ENCODE measurements around the gene GRAMD1B. TPM values are rescaled to one million over a fixed set of nuclear protein-coding genes. Genes with fewer than 3 reads are reported as not detected.
"Not testable (repeated sequence)": the region's sequence is repeated elsewhere in the genome, so short reads cannot be mapped to it uniquely, and the experiment has no call there.

GRAMD1B gene
- total RNA-seq, 2 experiments from 2014 or later = 91.6 to 91.8 TPM

DNA sequence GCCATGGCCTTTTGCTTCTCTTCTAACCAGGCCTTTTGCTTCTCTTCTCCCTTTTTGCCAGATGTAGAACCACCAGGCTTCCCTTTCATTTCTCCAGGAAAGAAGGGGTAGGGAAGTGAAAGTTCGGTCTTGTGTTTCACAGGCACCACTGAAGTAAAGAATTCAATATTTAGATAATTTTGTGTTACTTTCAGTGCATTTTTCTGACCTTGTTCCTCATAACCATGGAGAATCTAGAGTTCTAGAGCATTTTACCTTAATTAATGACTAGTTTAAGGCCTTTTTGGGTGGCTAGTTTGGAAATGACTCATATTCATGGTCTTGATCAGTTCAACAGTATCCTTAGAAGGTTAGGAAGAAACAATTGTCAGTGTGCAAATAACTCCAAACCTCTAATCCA lies 22.7 kb downstream of the GRAMD1B start:
- H3K4me1 Mint-ChIP-seq = peaks cover 95% of the 10 kb centered on the region
- no peaks in the 10 kb centered on the region for H3K27me3 Mint-ChIP-seq
- ChIA-PET POLR2A (interaction anchor here (7.3 kb wide), 1 partner anchor 16 kb away, joined by 147 read pairs; no protein-coding TSS in a partner anchor), CTCF (interaction anchor here (1.0 to 6.0 kb wide), 3 partner anchors 18 to 191 kb away, joined by 3 to 67 read pairs (median 4); no protein-coding TSS in a partner anchor)
- H3K27ac Mint-ChIP-seq = peak overlapping the region; percentile 85
- DNase-seq = no peak
- H3K36me3 Mint-ChIP-seq (ENCODE audit: low read depth) = peaks cover 43% of the 10 kb centered on the region
- H3K9me3 Mint-ChIP-seq = no peaks in the 10 kb centered on the region
- no peak overlapping the region for H3K4me3 Mint-ChIP-seq

DNA sequence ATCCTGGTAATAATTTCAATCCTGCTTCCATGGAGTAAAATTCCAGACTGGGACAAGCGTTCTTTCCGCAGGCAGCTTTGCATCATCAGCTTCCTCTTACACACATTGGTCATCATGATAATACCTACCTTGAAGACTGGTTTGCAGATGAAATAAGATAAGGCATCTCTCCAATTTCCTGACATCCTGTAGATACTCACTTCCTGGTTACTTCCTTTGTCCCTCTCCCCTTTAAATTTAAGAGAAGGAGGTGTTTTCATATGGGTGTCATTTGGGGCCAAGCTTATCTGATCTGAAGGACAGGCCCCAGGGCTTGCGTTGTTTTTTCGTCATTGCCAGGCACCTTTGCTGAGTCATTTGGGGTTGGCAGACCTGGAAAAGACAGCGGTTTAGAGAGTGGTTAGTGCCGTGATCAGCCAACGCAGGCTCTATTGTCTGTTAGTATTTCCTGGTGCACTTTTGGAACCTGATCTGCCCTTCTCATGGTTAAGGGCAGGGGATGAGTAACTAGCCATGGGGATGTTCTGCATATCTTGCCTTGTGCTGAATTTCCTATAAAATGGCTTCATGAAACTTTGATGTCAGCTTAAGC lies 24.1 kb downstream of the GRAMD1B start:
- peak; percentile 88 for DNase-seq
- H3K27ac Mint-ChIP-seq = peak overlapping the region; percentile 87
- H3K4me1 Mint-ChIP-seq = peaks cover 94% of the 10 kb centered on the region
- CTCF ChIA-PET = interaction anchor here (0.9 to 6.0 kb wide), 4 partner anchors 20 to 541 kb away, joined by 3 to 67 read pairs (median 4); no protein-coding TSS in a partner anchor
- H3K27me3 Mint-ChIP-seq = no peaks in the 10 kb centered on the region
- POLR2A ChIA-PET = interaction anchor here (1.3 to 7.3 kb wide), 3 partner anchors 11 to 69 kb away, joined by 3 to 147 read pairs (median 4); no protein-coding TSS in a partner anchor
- peaks cover 49% of the 10 kb centered on the region for H3K36me3 Mint-ChIP-seq (ENCODE audit: low read depth)
- no peaks in the 10 kb centered on the region for H3K9me3 Mint-ChIP-seq
- H3K4me3 Mint-ChIP-seq = peak overlapping the region; percentile 59

DNA sequence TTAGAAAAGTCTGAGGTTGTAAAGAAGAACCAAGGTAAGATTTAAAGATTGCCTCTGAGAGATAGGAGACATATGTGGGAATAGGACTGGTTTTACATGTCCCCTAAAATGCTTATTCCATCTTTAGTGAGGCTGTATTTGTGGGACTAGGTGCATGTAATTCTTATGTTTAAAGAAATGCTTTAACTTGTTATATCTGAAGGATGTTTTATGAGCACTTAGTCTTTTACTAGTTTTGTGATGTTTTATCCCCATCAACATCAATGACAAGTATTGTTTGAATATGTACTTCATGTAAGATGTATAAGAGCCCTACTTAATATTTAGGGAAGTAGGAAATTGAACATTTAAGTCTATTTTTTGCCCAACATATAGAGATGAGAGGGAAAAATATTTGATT lies 24.7 kb downstream of the GRAMD1B start:
- POLR2A ChIA-PET = interaction anchor here (1.0 to 7.3 kb wide), 4 partner anchors 11 to 18 kb away, joined by 3 to 147 read pairs (median 4); no protein-coding TSS in a partner anchor
- Mint-ChIP-seq H3K36me3 (ENCODE audit: low read depth) (peaks cover 49% of the 10 kb centered on the region), H3K27me3 (no peaks in the 10 kb centered on the region), H3K9me3 (no peaks in the 10 kb centered on the region), H3K27ac (peak overlapping the region; percentile 87), H3K4me3 (peak overlapping the region; percentile 59), H3K4me1 (peaks cover 90% of the 10 kb centered on the region)
- no peak for DNase-seq
- CTCF ChIA-PET = interaction anchor here (0.9 to 6.0 kb wide), 3 partner anchors 20 to 541 kb away, joined by 4 to 67 read pairs (median 11); no protein-coding TSS in a partner anchor

DNA sequence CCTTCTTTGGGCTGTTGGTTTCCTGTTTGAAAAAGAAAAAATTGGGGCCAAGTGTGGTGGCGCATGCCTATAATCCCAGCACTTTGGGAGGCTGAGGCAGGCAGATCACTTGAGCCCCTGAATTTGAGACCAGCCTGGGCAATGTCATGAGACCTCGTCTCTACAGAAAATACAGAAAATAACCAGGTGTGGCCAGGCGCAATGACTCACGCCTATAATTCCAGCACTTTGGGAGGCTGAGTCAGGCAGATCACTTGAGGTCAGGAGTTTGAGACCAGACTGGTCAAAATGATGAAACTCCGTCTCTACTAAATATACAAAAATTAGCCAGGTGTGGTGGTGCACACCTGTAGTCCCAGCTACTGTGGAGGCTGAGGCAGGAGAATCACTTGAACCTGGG lies 26.4 kb downstream of the GRAMD1B start:
- not testable (repeated sequence) for H3K27me3 Mint-ChIP-seq, H3K9me3 Mint-ChIP-seq, DNase-seq
- Mint-ChIP-seq H3K27ac (peak overlapping the region; percentile 94), H3K4me3 (peak overlapping the region; percentile 47), H3K36me3 (ENCODE audit: low read depth) (peaks cover 54% of the 10 kb centered on the region), H3K4me1 (peaks cover 78% of the 10 kb centered on the region)
- ChIA-PET POLR2A (interaction anchor here (1.0 to 1.8 kb wide), 4 partner anchors 12 to 25 kb away, joined by 3 to 10 read pairs (median 6); no protein-coding TSS in a partner anchor), CTCF (interaction anchor here (0.8 to 2.6 kb wide), 6 partner anchors 22 to 195 kb away, joined by 3 to 13 read pairs (median 6); no protein-coding TSS in a partner anchor)

DNA sequence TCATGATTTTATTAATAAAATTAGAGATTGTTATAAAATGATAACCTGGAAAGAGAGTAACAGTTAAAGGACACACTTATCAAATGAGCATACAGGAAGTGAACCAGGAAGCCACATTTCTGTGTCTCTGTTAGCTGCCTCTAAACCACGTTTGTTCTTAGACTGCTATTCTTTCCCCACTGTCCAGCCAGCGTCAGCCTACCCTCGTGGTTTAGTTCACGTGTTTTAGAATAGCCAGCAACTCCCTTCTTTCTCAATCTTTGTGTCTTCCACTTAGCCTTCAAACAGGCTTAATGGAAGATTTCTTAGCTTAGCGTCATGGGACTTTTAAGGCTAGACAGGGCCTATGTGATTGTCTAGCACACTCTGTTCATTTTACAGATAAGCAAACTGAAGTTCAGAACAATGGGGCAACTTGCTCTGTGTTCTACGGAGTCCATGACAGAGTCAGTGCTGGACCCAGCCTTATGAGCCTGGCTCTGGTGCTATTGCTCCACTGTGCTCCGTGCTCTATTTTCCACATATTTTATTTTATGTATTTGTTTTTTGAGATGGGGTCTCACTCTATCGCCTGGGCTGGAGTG lies 27.2 kb downstream of the GRAMD1B start:
- ChIA-PET CTCF (interaction anchor here (0.8 to 2.6 kb wide), 7 partner anchors 21 to 196 kb away, joined by 3 to 13 read pairs (median 5); no protein-coding TSS in a partner anchor), POLR2A (interaction anchor here (0.8 to 1.8 kb wide), 6 partner anchors 13 to 28 kb away, joined by 3 to 10 read pairs (median 3); no protein-coding TSS in a partner anchor)
- no peaks in the 10 kb centered on the region for H3K27me3 Mint-ChIP-seq
- peak overlapping the region; percentile 47 for H3K4me3 Mint-ChIP-seq
- H3K4me1 Mint-ChIP-seq = peaks cover 74% of the 10 kb centered on the region
- peak; percentile 55 for DNase-seq
- H3K27ac Mint-ChIP-seq = peak overlapping the region; percentile 94
- H3K9me3 Mint-ChIP-seq = no peaks in the 10 kb centered on the region
- peaks cover 58% of the 10 kb centered on the region for H3K36me3 Mint-ChIP-seq (ENCODE audit: low read depth)

DNA sequence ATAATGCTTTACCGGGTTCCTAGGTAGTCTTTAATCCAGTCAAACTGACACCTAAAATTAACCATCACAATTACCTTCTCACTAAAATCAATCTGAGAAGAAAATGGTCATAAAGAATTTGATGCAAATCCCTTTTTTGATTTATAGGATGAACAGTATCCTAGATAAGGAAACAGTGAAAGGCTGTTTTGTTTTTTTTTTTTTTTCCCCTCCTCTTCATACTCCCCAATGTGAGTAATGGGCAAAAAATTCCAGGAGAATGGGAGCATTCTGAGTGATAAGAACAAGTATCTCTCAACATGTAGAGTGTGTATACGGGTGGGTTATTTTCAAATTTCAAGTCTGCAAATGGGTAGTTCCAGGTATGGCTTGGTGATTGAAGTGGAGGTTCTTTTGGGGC lies 28.4 kb downstream of the GRAMD1B start:
- H3K27ac Mint-ChIP-seq = peak overlapping the region; percentile 45
- H3K9me3 Mint-ChIP-seq = no peaks in the 10 kb centered on the region
- H3K4me1 Mint-ChIP-seq = peaks cover 68% of the 10 kb centered on the region
- H3K27me3 Mint-ChIP-seq = no peaks in the 10 kb centered on the region
- ChIA-PET CTCF (interaction anchor here (0.7 to 1.3 kb wide), 2 partner anchors 20 to 122 kb away, joined by 3 read pairs; no protein-coding TSS in a partner anchor), POLR2A (no interaction called here)
- H3K36me3 Mint-ChIP-seq (ENCODE audit: low read depth) = peaks cover 63% of the 10 kb centered on the region
- no peak overlapping the region for H3K4me3 Mint-ChIP-seq
- DNase-seq = no peak

DNA sequence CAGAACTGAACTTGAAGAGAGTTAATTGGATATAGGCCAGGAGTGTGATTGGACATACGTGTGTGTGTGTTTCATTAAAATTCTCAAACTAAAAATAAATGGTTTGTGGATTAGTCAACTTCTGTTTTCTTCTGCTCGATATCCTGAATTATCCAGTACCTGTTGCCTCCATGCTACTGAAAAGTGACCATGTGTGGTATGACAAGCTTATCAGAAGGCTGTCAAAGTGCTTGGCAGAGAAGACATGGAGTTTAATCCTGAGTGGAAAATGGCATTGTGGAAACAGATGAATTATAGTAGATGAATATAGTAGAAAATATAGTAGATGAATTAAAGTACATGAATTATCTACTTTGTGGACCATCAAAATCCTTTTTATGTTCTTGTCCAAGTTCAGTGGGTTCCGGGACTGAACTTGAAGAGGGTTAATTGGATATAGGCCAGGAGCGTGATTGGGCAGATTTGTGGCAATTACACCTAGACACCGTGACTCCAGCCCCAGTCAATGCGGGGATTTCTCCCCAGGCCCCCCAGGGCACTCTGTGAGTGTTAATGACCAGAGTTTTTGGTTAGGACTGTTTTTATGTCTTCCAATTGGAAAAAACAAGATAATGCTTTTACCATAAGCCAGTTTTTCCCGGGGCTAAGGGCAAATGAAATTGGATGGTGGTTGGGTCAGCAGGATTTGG lies 30.1 kb downstream of the GRAMD1B start:
- Mint-ChIP-seq H3K4me1 (peaks cover 65% of the 10 kb centered on the region), H3K27ac (no peak overlapping the region), H3K27me3 (no peaks in the 10 kb centered on the region), H3K9me3 (no peaks in the 10 kb centered on the region), H3K36me3 (ENCODE audit: low read depth) (peaks cover 67% of the 10 kb centered on the region), H3K4me3 (no peak overlapping the region)
- DNase-seq = no peak
- ChIA-PET CTCF (interaction anchor here (1.3 kb wide), 1 partner anchor 18 kb away, joined by 4 read pairs; no protein-coding TSS in a partner anchor), POLR2A (interaction anchor here (1.6 kb wide), 1 partner anchor 53 kb away, joined by 4 read pairs; no protein-coding TSS in a partner anchor)

DNA sequence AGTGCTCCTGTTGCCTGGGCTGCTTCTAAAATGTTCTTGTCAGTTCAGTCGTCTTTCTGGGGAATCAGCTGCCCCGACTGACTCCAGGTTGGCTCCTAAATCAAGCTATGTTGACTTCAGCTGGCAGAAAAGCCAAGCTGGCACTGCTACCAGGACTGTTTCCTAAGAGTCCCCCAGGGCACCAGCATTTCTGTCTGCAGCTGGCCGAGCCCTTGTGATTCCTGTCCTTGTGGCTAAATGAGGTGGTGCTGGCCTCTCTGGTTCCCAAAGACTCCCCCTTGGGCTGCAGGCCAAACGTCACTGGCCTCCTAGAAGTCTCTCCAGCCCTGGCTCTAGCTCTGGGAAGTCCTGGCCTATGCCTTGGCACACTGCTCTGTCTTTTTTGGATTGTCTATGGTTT lies 31.1 kb downstream of the GRAMD1B start:
- POLR2A ChIA-PET = interaction anchor here (0.6 kb wide), 1 partner anchor 223 kb away, joined by 3 read pairs; no protein-coding TSS in a partner anchor
- no peaks in the 10 kb centered on the region for H3K9me3 Mint-ChIP-seq
- DNase-seq = no peak
- no peaks in the 10 kb centered on the region for H3K27me3 Mint-ChIP-seq
- no peak overlapping the region for H3K27ac Mint-ChIP-seq
- H3K36me3 Mint-ChIP-seq (ENCODE audit: low read depth) = peaks cover 67% of the 10 kb centered on the region
- peaks cover 63% of the 10 kb centered on the region for H3K4me1 Mint-ChIP-seq
- CTCF ChIA-PET = interaction anchor here (0.7 to 1.5 kb wide), 5 partner anchors 14 to 247 kb away, joined by 3 to 4 read pairs (median 4); no protein-coding TSS in a partner anchor
- no peak overlapping the region for H3K4me3 Mint-ChIP-seq

DNA sequence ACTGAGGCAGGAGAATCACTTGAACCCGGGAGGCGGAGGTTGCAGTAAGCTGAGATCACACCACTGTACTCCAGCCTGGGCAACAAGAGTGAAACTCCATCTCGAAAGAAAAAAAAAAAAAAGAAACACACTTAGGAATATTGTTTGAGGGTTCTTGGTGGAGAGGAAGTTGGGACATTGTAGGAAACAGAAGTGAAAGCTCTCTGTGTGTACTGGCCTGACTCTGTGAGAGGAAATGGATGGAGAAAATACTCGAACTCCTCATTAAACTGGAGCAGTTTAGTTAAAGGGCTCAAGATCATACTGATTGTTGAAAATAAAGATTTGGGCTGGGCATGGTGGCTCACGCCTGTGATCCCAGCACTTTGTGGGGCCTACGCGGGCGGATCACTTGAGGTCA lies 35.6 kb downstream of the GRAMD1B start:
- ChIA-PET POLR2A (interaction anchor here (1.4 to 1.7 kb wide), 2 partner anchors 12 to 15 kb away, joined by 4 to 5 read pairs; no protein-coding TSS in a partner anchor), CTCF (interaction anchor here (1.4 to 3.1 kb wide), 2 partner anchors 13 to 363 kb away, joined by 3 to 14 read pairs; no protein-coding TSS in a partner anchor)
- peaks cover 64% of the 10 kb centered on the region for H3K4me1 Mint-ChIP-seq
- H3K36me3 Mint-ChIP-seq (ENCODE audit: low read depth) = peaks cover 63% of the 10 kb centered on the region
- H3K27ac Mint-ChIP-seq = peak overlapping the region; percentile 42
- not testable (repeated sequence) for H3K9me3 Mint-ChIP-seq, DNase-seq, H3K27me3 Mint-ChIP-seq, H3K4me3 Mint-ChIP-seq

DNA sequence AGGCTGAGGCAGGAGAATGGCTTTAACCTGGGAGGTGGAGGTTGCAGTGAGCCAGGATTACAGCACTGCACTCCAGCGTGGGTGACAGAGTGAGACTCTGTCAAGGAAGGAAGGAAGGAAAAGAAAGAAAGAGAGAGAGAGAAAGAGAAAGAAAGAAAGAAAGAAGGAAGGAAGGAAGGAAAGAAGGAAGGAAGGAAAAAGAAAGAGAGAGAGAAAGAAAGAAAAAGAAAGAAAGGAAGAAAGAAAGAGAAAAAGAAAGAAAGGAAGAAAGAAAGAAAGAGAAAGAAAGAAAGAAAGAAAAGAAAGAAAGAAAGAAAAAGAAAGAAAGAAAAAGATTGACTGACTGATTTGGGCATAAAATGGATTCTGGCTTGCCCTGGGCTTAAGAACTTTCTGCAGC lies 36.1 kb downstream of the GRAMD1B start:
- Mint-ChIP-seq H3K4me1 (peaks cover 66% of the 10 kb centered on the region), H3K36me3 (ENCODE audit: low read depth) (peaks cover 58% of the 10 kb centered on the region), H3K27ac (peak overlapping the region; percentile 69)
- H3K4me3 Mint-ChIP-seq, H3K9me3 Mint-ChIP-seq, H3K27me3 Mint-ChIP-seq, DNase-seq: not testable (repeated sequence)
- ChIA-PET CTCF (interaction anchor here (1.1 to 3.1 kb wide), 4 partner anchors 13 to 58 kb away, joined by 4 to 14 read pairs (median 6); no protein-coding TSS in a partner anchor), POLR2A (interaction anchor here (1.1 to 1.7 kb wide), 5 partner anchors 12 to 58 kb away, joined by 3 to 5 read pairs (median 4); no protein-coding TSS in a partner anchor)

DNA sequence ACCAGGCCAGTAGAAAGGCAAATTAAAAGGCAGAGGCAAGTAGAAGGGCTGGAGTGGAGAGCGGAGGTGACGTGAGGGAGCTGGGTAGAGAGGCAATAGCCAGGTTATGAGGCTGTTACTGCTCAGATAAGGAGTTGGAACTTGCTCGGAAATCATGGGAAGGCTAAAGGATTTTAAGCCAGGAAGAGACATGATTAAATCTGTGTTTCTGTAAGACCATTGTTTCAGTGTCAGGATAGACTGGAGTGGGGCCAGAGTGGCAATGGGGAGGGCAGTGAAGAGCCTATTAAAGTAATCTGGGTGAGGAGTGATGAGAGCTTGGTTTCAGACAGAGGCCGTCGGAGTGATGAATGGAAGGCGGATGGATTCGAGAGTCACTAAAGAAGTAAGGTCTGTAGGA lies 39.0 kb downstream of the GRAMD1B start:
- Mint-ChIP-seq H3K27me3 (no peaks in the 10 kb centered on the region), H3K4me3 (no peak overlapping the region), H3K27ac (no peak overlapping the region), H3K9me3 (no peaks in the 10 kb centered on the region), H3K4me1 (peaks cover 58% of the 10 kb centered on the region), H3K36me3 (ENCODE audit: low read depth) (peaks cover 51% of the 10 kb centered on the region)
- ChIA-PET CTCF (interaction anchor here (0.6 to 1.3 kb wide), 7 partner anchors 9 to 360 kb away, joined by 3 to 5 read pairs (median 3); no protein-coding TSS in a partner anchor), POLR2A (no interaction called here)
- DNase-seq = no peak

DNA sequence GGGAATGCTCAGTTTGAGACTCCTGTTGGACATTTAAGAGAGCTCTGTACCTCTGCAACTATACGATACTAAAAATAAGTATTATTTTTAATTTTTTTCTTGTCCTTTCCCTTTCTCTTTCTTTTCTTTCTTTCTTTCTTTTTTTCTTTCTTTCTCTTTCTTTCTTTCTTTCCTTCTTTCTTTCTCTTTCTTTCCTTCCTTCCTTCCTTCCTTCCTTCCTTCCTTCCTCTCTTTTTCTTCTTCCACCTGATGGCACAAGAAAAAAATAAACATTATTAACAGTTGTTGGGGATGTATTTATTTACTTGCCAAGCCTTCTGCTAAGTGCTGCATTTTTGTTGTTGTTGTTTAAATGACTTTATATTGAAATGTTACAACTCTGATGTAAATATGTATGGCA lies 39.5 kb downstream of the GRAMD1B start:
- H3K27me3 Mint-ChIP-seq = no peaks in the 10 kb centered on the region
- ChIA-PET POLR2A (interaction anchor here (0.6 to 0.9 kb wide), 2 partner anchors 32 to 113 kb away, joined by 3 read pairs; no protein-coding TSS in a partner anchor), CTCF (interaction anchor here (0.7 to 1.5 kb wide), 6 partner anchors 9 to 823 kb away, joined by 3 to 5 read pairs (median 3); no protein-coding TSS in a partner anchor)
- H3K4me1 Mint-ChIP-seq = peaks cover 57% of the 10 kb centered on the region
- H3K9me3 Mint-ChIP-seq = no peaks in the 10 kb centered on the region
- no peak for DNase-seq
- peaks cover 48% of the 10 kb centered on the region for H3K36me3 Mint-ChIP-seq (ENCODE audit: low read depth)
- H3K4me3 Mint-ChIP-seq = no peak overlapping the region
- H3K27ac Mint-ChIP-seq = no peak overlapping the region
